Measurements from ENCODE around the gene PTPN18. TPM values are rescaled to one million over a fixed set of nuclear protein-coding genes. Genes with fewer than 3 reads are reported as not detected.

Gene PTPN18
- total and polyA plus RNA-seq, 2 of the 4 experiments (the other 2 are of a cell fraction), result 9.7 to 15.5 TPM

- H2AK9ac ChIP-seq (replicated peaks; ENCODE audit: low read depth, low read length, poor library complexity), result peak overlapping the region; percentile 5
- H3K4me2 ChIP-seq (ENCODE audit: low read depth, low read length), result no peak overlapping the region
- no peak overlapping the region for H2BK120ac ChIP-seq (ENCODE audit: low read depth, low read length)
- H3K56ac ChIP-seq (ENCODE audit: extremely low read depth, insufficient read depth, low read length), result no peak overlapping the region
- H2AK5ac ChIP-seq (ENCODE audit: low read depth, low read length), result no peak overlapping the region
- H3K27ac ChIP-seq (ENCODE audit: insufficient read depth, low read length), result no peak overlapping the region
- no peak overlapping the region for H3K4ac ChIP-seq (ENCODE audit: low read depth, low read length)
- H2BK15ac ChIP-seq (ENCODE audit: low read depth, low read length), result no peak overlapping the region
- no peak overlapping the region for H3K18ac ChIP-seq (ENCODE audit: low read depth, low read length)
- WGBS, 2 experiments (ENCODE audit: extremely low coverage in 2 of 2, insufficient read length in 1 of 2), result 86% methylated on average over 4 of the region's 13 CpGs; no CpG with 5 or more reads in 1 of the 2 experiments
- DNase-seq (no peak), ATAC-seq (ENCODE audit: low read depth) (no peak)
- no peaks in the 10 kb centered on the region for H4K20me1 ChIP-seq (ENCODE audit: insufficient read depth, low read length)
- H2BK20ac ChIP-seq (ENCODE audit: low read depth, low read length), result no peak overlapping the region
- no peak overlapping the region for H4K8ac ChIP-seq (ENCODE audit: low read depth in 2 of 2, low read length in 2 of 2)
- H3K9me1 ChIP-seq (ENCODE audit: insufficient read depth, low read length), result peaks cover 2% of the 10 kb centered on the region; the same call in 1 of the 2 replicates
- ChIA-PET POLR2A (ENCODE audit: unreplicated experiment) (no interaction called here), CTCF (no interaction called here)
- no peak overlapping the region for H3K9ac ChIP-seq (ENCODE audit: low read depth, low read length)
- intact Hi-C loops (cut with micrococcal nuclease) (no loop called here), in situ Hi-C loops (cut with MboI; ENCODE audit: low sequenced_read_pairs) (no loop called here), dilution Hi-C loops (cut with HindIII; ENCODE audit: low sequenced_read_pairs, unreplicated experiment) (no loop called here)
- H3K79me1 ChIP-seq (ENCODE audit: low read depth in 1 of 2, low read length in 2 of 2), result peaks cover 18 to 32% of the 10 kb centered on the region in 2 experiments
- no peak overlapping the region for H3K4me3 ChIP-seq (ENCODE audit: insufficient read depth, low read depth, low read length)
- H3K27me3 ChIP-seq (ENCODE audit: control insufficient read depth, insufficient read depth, low read length), result no peaks in the 10 kb centered on the region
- no TSS peak for BruUV-seq (replicated peaks)
- H3K36me3 ChIP-seq (ENCODE audit: control insufficient read depth, insufficient read depth, low read length), result peaks cover 34% of the 10 kb centered on the region
- no peak overlapping the region for H4K91ac ChIP-seq (ENCODE audit: insufficient read depth, low read depth, low read length)
- no peak overlapping the region for H2BK5ac ChIP-seq (ENCODE audit: low read depth, low read length, poor library complexity, severe bottlenecking)
- no peak overlapping the region for H4K5ac ChIP-seq (ENCODE audit: low read depth, low read length)
- H2AFZ ChIP-seq (replicated peaks; ENCODE audit: low read length, poor library complexity), result no peak overlapping the region
- no peak overlapping the region for H3K14ac ChIP-seq (replicated peaks; ENCODE audit: low read depth, low read length)
- H3K23ac ChIP-seq (ENCODE audit: low read depth, low read length), result no peak overlapping the region
- TF ChIP-seq RAD21 (IDR thresholded peaks at IDR 0.05; ENCODE audit: low read length), result no peak
- no peak for TF ChIP-seq MAFK (IDR thresholded peaks at IDR 0.05; ENCODE audit: low read depth, low read length)
- TF ChIP-seq ELK1 (IDR thresholded peaks at IDR 0.05; ENCODE audit: borderline replicate concordance, low read depth, low read length), result no peak
- no peak for TF ChIP-seq FOS (IDR thresholded peaks at IDR 0.05; ENCODE audit: low read depth, low read length)
- TF ChIP-seq USF2 (IDR thresholded peaks at IDR 0.05; ENCODE audit: low read depth, low read length), result no peak
- no peak for TF ChIP-seq CEBPB (IDR thresholded peaks at IDR 0.05; ENCODE audit: low read depth, low read length)
- TF ChIP-seq MXI1 (IDR thresholded peaks at IDR 0.05; ENCODE audit: borderline replicate concordance, low read depth, low read length), result no peak
- peaks cover 2% of the 10 kb centered on the region; the same call in 1 of the 2 replicates for H3K4me1 ChIP-seq (ENCODE audit: control insufficient read depth, insufficient read depth, low read length)
- no peaks in the 10 kb centered on the region for H3K9me3 ChIP-seq (ENCODE audit: control insufficient read depth, insufficient read depth, low read length)
Measured at GRCh38 chr2:130345091-130345490, 10.8 kb upstream of the PTPN18 start.

Measured in IMR-90 (cell line).